Natural killer cell (primary cell): Measurements from ENCODE around the gene TTLL9. TPM values are rescaled to one million over a fixed set of nuclear protein-coding genes. Genes with fewer than 3 reads are reported as not detected.

Experiments used
- ATAC-seq, 3 donors: fragments of 150-1000 bp in 2 of 3; fragments of 200-7000 bp in 1 of 3; cut with Tn5 transposase; 1 replicate in 1 of 3; 2 replicates in 2 of 3; pipeline ENCODE4 v1.10.0; 2021; ENCODE audit warnings: mild to moderate bottlenecking in 2 of 3, moderate library complexity in 2 of 3
- DNase-seq, 2 donors: peaks; one replicate each; pipeline versions ENCODE4 v3.0.0 to v3.0.0-alpha.2; 2013 to 2021; ENCODE audit warnings: mixed read lengths in 1 of 2
- H3K27ac ChIP-seq: one replicate; pipeline ENCODE4 v1.5.1; 2013; ENCODE audit warnings: mild to moderate bottlenecking, low read length
- H3K27me3 ChIP-seq: one replicate; pipeline ENCODE4 v1.6.1; 2013; ENCODE audit warnings: low read length; ENCODE audit not compliant: control insufficient read depth, insufficient read depth
- H3K36me3 ChIP-seq: one replicate; pipeline ENCODE4 v1.6.1; 2013; ENCODE audit warnings: low read length; ENCODE audit not compliant: control insufficient read depth, insufficient read depth
- H3K4me1 ChIP-seq: one replicate; pipeline ENCODE4 v1.6.1; 2013; ENCODE audit warnings: low read length; ENCODE audit not compliant: control insufficient read depth, insufficient read depth
- H3K4me3 ChIP-seq: one replicate; pipeline ENCODE4 v1.5.1; 2013; ENCODE audit warnings: low read length
- H3K9me3 ChIP-seq: one replicate; pipeline ENCODE4 v1.6.1; 2013; ENCODE audit warnings: low read length; ENCODE audit not compliant: control insufficient read depth, insufficient read depth
- H3K27ac Mint-ChIP-seq, 2 donors: one replicate each; pipeline ENCODE4 v1.8.0; 2022; ENCODE audit warnings: mild to moderate bottlenecking in 2 of 2, mixed read lengths in 2 of 2, moderate library complexity in 1 of 2
- H3K27me3 Mint-ChIP-seq, 2 donors: one replicate each; pipeline ENCODE4 v1.8.0; 2022; ENCODE audit warnings: low read depth in 2 of 2, mixed read lengths in 2 of 2
- H3K36me3 Mint-ChIP-seq: one replicate; pipeline ENCODE4 v1.8.0; 2022; ENCODE audit warnings: mixed read lengths
- H3K4me1 Mint-ChIP-seq, 2 donors: one replicate each; pipeline ENCODE4 v1.8.0; 2022; ENCODE audit warnings: mixed read lengths in 2 of 2
- H3K4me3 Mint-ChIP-seq: one replicate; pipeline ENCODE4 v1.8.0; 2022; ENCODE audit warnings: mild to moderate bottlenecking, moderate library complexity, mixed read lengths
- H3K9me3 Mint-ChIP-seq, 2 donors: one replicate each; pipeline ENCODE4 v1.8.0; 2022; ENCODE audit warnings: mixed read lengths in 2 of 2
- WGBS: methylation state at CpG from one replicate; pipeline ENCODE4 v1.1.7; 2013; ENCODE audit warnings: missing lambda C conversion rate; ENCODE audit not compliant: insufficient coverage; 5-methylcytosine and 5-hydroxymethylcytosine counted together
- intact Hi-C: fragments of 100-400 bp; cut with micrococcal nuclease; formaldehyde crosslinking; loops from one replicate; pipeline ENCODE4 v1.14.2; 2022
- total RNA-seq, 4 donors: library from RNA; stranded (reverse); fragments of 120-200 nt in 1 of 4; gene quantifications; one replicate each; pipeline versions ENCODE4 v1.2.3 to v1.2.4, GENCODE V29; 2013 to 2022
- TF ChIP-seq, protein P1 (sequence below): fragments of 200-600 bp; IDR thresholded peaks from one replicate; pipeline ENCODE4 v1.8.0; 2022; ENCODE audit warnings: antibody characterized with exemption

Gene TTLL9
- total RNA-seq, 3 donors from 2014 or later (not counting 1 experiment from before 2014, with no cell fraction given): not detected

DNA sequence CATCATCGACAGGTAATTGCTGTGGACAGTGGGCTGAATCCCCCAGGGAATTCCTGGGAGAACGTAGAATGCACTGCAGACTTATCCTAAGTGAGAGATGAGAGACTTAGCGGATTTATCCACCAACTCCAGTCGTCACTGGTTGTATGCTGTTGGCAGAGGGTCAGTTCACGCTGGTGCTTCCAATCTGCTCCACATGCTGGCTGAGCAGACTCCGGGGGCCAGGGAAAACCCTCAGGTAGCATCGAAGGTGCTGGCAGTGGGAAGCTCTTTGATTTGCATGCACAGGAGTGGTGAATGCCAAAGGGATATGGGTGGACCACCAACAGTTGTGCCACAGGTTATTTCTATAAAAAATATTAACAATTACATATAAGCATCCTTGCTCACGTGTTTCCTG lies 20.2 kb downstream of the TTLL9 start:
- Histone ChIP-seq H3K36me3 (no peaks in the 10 kb centered on the region), H3K27ac (no peak overlapping the region), H3K27me3 (no peaks in the 10 kb centered on the region), H3K4me3 (no peak overlapping the region), H3K9me3 (no peaks in the 10 kb centered on the region), H3K4me1 (no peaks in the 10 kb centered on the region)
- TF ChIP-seq, protein P1, sequence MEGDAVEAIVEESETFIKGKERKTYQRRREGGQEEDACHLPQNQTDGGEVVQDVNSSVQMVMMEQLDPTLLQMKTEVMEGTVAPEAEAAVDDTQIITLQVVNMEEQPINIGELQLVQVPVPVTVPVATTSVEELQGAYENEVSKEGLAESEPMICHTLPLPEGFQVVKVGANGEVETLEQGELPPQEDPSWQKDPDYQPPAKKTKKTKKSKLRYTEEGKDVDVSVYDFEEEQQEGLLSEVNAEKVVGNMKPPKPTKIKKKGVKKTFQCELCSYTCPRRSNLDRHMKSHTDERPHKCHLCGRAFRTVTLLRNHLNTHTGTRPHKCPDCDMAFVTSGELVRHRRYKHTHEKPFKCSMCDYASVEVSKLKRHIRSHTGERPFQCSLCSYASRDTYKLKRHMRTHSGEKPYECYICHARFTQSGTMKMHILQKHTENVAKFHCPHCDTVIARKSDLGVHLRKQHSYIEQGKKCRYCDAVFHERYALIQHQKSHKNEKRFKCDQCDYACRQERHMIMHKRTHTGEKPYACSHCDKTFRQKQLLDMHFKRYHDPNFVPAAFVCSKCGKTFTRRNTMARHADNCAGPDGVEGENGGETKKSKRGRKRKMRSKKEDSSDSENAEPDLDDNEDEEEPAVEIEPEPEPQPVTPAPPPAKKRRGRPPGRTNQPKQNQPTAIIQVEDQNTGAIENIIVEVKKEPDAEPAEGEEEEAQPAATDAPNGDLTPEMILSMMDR: no peak
- Mint-ChIP-seq H3K27ac (no peak overlapping the region), H3K9me3 (no peaks in the 10 kb centered on the region), H3K4me3 (no peak overlapping the region), H3K27me3 (peaks cover 6 to 16% of the 10 kb centered on the region in 2 donors), H3K36me3 (no peaks in the 10 kb centered on the region), H3K4me1 (no peaks in the 10 kb centered on the region)
- ATAC-seq (no peak), DNase-seq (no peak)
- WGBS: 85% methylated on average over 8 of the region's 8 CpGs
- intact Hi-C loops: no loop called here

DNA sequence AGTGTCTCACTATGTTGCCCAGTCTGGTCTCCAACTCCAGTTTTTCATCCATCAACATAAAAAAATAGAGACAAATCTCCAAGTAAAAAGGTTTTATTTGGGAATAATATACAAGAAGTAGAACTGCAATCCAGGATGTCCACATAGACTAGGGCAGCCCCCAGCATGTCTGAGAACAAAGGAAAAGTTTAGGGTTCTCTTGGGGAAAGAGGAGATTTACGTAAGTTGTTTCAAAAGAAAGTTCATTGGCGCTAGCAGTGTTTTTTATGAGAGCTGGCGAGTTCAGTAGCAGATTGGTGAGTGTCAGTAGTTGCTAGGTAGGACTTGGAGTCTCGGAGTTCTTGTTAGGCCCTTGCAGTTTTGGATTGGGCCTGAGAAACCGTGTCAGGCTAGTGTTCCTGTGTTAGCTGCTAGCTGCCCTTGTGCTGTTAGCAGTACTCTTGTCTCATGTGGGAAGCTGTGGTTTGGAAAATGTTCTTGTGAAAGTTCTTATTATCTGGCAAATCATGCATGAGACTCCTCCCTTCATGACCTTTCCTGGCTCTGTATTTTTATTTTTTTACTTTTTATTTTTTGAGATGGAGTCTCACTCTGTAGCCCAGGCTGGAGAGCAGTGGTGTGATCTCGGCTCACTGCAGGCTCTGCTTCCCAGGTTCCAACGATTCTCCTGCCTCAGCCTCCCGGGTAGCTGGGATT lies 24.7 kb downstream of the TTLL9 start:
- peak overlapping the region; percentile 71 for H3K27ac ChIP-seq
- H3K4me3 ChIP-seq: no peak overlapping the region
- peaks cover 6 to 32% of the 10 kb centered on the region in 2 donors for H3K27me3 Mint-ChIP-seq
- no peaks in the 10 kb centered on the region for H3K4me1 Mint-ChIP-seq
- WGBS: 36% methylated on average over 8 of the region's 8 CpGs
- no peaks in the 10 kb centered on the region for H3K36me3 Mint-ChIP-seq
- H3K9me3 ChIP-seq: no peaks in the 10 kb centered on the region
- H3K27ac Mint-ChIP-seq: no peak overlapping the region
- H3K4me3 Mint-ChIP-seq: no peak overlapping the region
- intact Hi-C loops: no loop called here
- no peaks in the 10 kb centered on the region for H3K27me3 ChIP-seq
- ATAC-seq (peak; percentile 65 to 73 (median 66)), DNase-seq (peak in 1 of 2 donors; percentile 57)
- H3K36me3 ChIP-seq: no peaks in the 10 kb centered on the region
- no peaks in the 10 kb centered on the region for H3K4me1 ChIP-seq
- TF ChIP-seq, protein P1: no peak
- H3K9me3 Mint-ChIP-seq: no peaks in the 10 kb centered on the region

DNA sequence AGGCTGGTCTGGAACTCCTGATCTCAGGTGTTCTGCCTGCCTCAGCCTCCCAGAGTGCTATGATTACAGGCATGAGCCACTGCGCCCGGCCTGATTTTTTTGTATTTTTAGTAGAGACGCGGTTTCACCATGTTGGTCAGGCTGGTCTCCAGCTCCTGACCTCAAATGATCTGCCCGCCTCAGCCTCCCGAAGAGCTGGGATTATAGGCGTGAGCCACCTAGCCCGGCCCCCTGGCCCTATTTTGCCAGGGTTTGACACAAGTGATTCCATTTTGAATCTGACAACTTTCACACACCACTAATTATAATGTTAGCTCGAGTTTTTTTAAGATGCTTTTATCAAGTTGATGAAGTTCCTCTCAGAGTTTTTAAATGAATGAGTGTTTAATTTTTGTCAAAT lies 25.6 kb downstream of the TTLL9 start:
- Histone ChIP-seq H3K4me3 (no peak overlapping the region), H3K27ac (no peak overlapping the region), H3K4me1 (no peaks in the 10 kb centered on the region), H3K36me3 (no peaks in the 10 kb centered on the region), H3K9me3 (no peaks in the 10 kb centered on the region), H3K27me3 (no peaks in the 10 kb centered on the region)
- no peaks in the 10 kb centered on the region for H3K9me3 Mint-ChIP-seq
- no peaks in the 10 kb centered on the region for H3K4me1 Mint-ChIP-seq
- H3K27ac Mint-ChIP-seq: no peak overlapping the region
- ATAC-seq (no peak), DNase-seq (no peak)
- peaks cover 10 to 32% of the 10 kb centered on the region in 2 donors for H3K27me3 Mint-ChIP-seq
- TF ChIP-seq, protein P1: no peak
- H3K4me3 Mint-ChIP-seq: no peak overlapping the region
- 90% methylated on average over 9 of the region's 9 CpGs for WGBS
- no peaks in the 10 kb centered on the region for H3K36me3 Mint-ChIP-seq
- intact Hi-C loops: no loop called here

DNA sequence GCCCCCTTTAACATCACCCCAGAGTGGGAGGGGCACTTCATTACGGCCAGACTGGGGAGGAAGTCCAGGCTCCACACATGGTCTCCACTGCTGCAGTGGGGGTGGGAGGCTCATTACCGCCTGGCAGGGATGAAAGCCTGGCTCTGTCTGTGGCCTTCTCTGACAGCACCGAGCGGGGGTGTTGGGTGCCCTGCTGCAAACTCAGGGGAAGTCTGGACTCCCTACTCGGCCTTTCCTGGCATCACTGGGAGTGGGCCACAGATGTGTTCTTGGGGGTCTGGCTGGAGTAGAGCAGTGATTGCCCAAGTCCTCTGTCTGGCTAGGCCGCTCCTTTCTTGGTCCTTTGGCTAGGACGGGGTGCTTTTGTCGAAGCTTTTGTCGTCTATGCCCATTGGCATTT lies 27.1 kb downstream of the TTLL9 start:
- 92% methylated on average over 8 of the region's 9 CpGs for WGBS
- peaks cover 10 to 30% of the 10 kb centered on the region in 2 donors for H3K27me3 Mint-ChIP-seq
- intact Hi-C loops: no loop called here

More for the DNA sequence above, 27.1 kb downstream of the TTLL9 start:
- Mint-ChIP-seq H3K36me3 (no peaks in the 10 kb centered on the region), H3K4me3 (no peak overlapping the region), H3K27ac (no peak overlapping the region), H3K9me3 (no peaks in the 10 kb centered on the region), H3K4me1 (no peaks in the 10 kb centered on the region)
- ATAC-seq (no peak), DNase-seq (no peak)
- no peak overlapping the region for H3K4me3 ChIP-seq
- TF ChIP-seq, protein P1: no peak
- H3K9me3 ChIP-seq: no peaks in the 10 kb centered on the region
- no peaks in the 10 kb centered on the region for H3K36me3 ChIP-seq
- no peak overlapping the region for H3K27ac ChIP-seq
- H3K4me1 ChIP-seq: no peaks in the 10 kb centered on the region
- no peaks in the 10 kb centered on the region for H3K27me3 ChIP-seq
